GM12878 (cell line): ENCODE results near the gene CNPY2. TPM values are rescaled to one million over a fixed set of nuclear protein-coding genes. Genes with fewer than 3 reads are reported as not detected.

Experiments
- ATAC-seq: fragments of 200-7000 bp; cut with Tn5 transposase; 3 replicates; pipeline ENCODE4 v1.9.1; 2020; ENCODE audit warnings: mild to moderate bottlenecking, moderate library complexity
- BruUV-seq: library from RNA; stranded (reverse); fragments of 400-500 nt; replicated peaks from 2 replicates; lab custom pipeline; 2021; lab: Mats Ljungman, UMichigan
- CTCF ChIA-PET: fragments of 300-600 bp; sonication (Branson Sonifier 250); formaldehyde crosslinking; extraction: SDS; loops from one replicate; lab custom pipeline; 2021; ENCODE audit warnings: inconsistent platforms; lab: Yijun Ruan, JAX
- POLR2A ChIA-PET: fragments of 350-600 bp; formaldehyde crosslinking; extraction: SDS; loops from one replicate; lab custom pipeline; 2021; ENCODE audit warnings: inconsistent platforms; lab: Charles Lee
- RAD21 ChIA-PET: fragments of 300-600 bp; sonication (Branson Sonifier 250); formaldehyde crosslinking; loops from one replicate; lab custom pipeline; 2023; ENCODE audit warnings: antibody characterized with exemption; ENCODE audit not compliant: unreplicated experiment; lab: Charles Lee
- SMC1A ChIA-PET: fragments of 300-600 bp; sonication (Branson Sonifier 250); formaldehyde crosslinking; loops from one replicate; lab custom pipeline; 2023; ENCODE audit not compliant: unreplicated experiment, uncharacterized antibody; lab: Charles Lee
- DNase-seq: peaks from one replicate; pipeline ENCODE4 v3.0.0-alpha.2; 2011; ENCODE audit warnings: low read depth, low spot score
- FAIRE-seq: peaks from 3 replicates; lab custom pipeline; 2011; peaks lifted over from hg19 to GRCh38; lab: Jason Lieb, UNC
- H2AFZ ChIP-seq: 2 replicates; pipeline ENCODE4 v1.6.0; 2011; ENCODE audit warnings: low read depth, low read length, control low read depth; ENCODE audit not compliant: control insufficient read depth
- H3K27ac ChIP-seq: 2 replicates; pipeline ENCODE4 v1.5.1; 2011; ENCODE audit warnings: control low read depth; ENCODE audit not compliant: control insufficient read depth, insufficient read depth
- H3K27me3 ChIP-seq, 2 experiments: replicated peaks in 1 of 2; 2 replicates each; pipeline versions ENCODE4 v1.6.0 to v1.6.1; 2011; ENCODE audit warnings: low read length in 1 of 2; ENCODE audit not compliant: control insufficient read depth in 2 of 2, insufficient read depth in 2 of 2
- H3K36me3 ChIP-seq, 2 experiments: 2 replicates each; pipeline ENCODE4 v1.5.1; 2011; ENCODE audit warnings: low read length in 1 of 2; ENCODE audit not compliant: control insufficient read depth in 2 of 2, insufficient read depth in 2 of 2
- H3K4me1 ChIP-seq: 2 replicates; pipeline ENCODE4 v1.6.1; 2011; ENCODE audit warnings: mild to moderate bottlenecking, low read length, moderate library complexity, mixed read lengths; ENCODE audit not compliant: control insufficient read depth, insufficient read depth
- H3K4me2 ChIP-seq: 2 replicates; pipeline ENCODE4 v1.6.0; 2011; ENCODE audit warnings: control low read depth; ENCODE audit not compliant: control insufficient read depth, insufficient read depth
- H3K4me3 ChIP-seq: fragments of 200-600 bp; sonication (generic); 2 replicates; pipeline ENCODE4 v1.5.1; 2016
- H3K79me2 ChIP-seq: 2 replicates; pipeline ENCODE4 v1.6.0; 2011; ENCODE audit warnings: low read length; ENCODE audit not compliant: control insufficient read depth, insufficient read depth
- H3K9ac ChIP-seq: 2 replicates; pipeline ENCODE4 v1.8.0; 2011; ENCODE audit warnings: low read length, control low read depth, mixed read lengths; ENCODE audit not compliant: control insufficient read depth, insufficient read depth
- H3K9me3 ChIP-seq: replicated peaks from 3 replicates; pipeline ENCODE4 v1.5.1; 2011; ENCODE audit warnings: mild to moderate bottlenecking, low read length; ENCODE audit not compliant: control insufficient read depth, insufficient read depth
- H4K20me1 ChIP-seq: 2 replicates; pipeline ENCODE4 v1.6.0; 2011; ENCODE audit not compliant: control insufficient read depth, insufficient read depth
- BMI1 ChIP-seq: fragments of 450-650 bp; IDR thresholded peaks from 2 replicates; pipeline ENCODE4 v1.6.1; 2016; ENCODE audit warnings: mild to moderate bottlenecking, moderate library complexity, borderline replicate concordance
- STAT1 ChIP-seq: fragments of 450-650 bp; conservative IDR thresholded peaks from 2 replicates; pipeline ENCODE4 v1.6.1; 2014; ENCODE audit warnings: antibody characterized with exemption, mild to moderate bottlenecking
- ZNF24 ChIP-seq: fragments of 450-650 bp; IDR thresholded peaks from 2 replicates; pipeline ENCODE4 v1.6.1; 2017; ENCODE audit warnings: antibody characterized with exemption, mild to moderate bottlenecking
- WGBS: methylation state at CpG from one replicate; pipeline ENCODE4 v1.1.6; 2016; ENCODE audit warnings: low lambda C conversion rate; ENCODE audit not compliant: insufficient replicate concordance, insufficient coverage; ENCODE audit errors: missing lambda C conversion rate; 5-methylcytosine and 5-hydroxymethylcytosine counted together
- in situ Hi-C: fragments of 300-500 bp; cut with MboI; formaldehyde crosslinking; loops from 9 replicates; pipeline ENCODE4 v1.14.3; 2018; ENCODE audit warnings: mixed read lengths
- intact Hi-C: fragments of 100-400 bp; cut with micrococcal nuclease; formaldehyde crosslinking; loops from one replicate; pipeline ENCODE4 v1.14.2; 2022; ENCODE audit not compliant: unreplicated experiment
- polyA plus RNA-seq, 11 experiments: library from polyadenylated mRNA; depleted of rRNA in 4 of 11; unstranded in 6 of 11; stranded (reverse) in 5 of 11; fragments of >200 nt; fragmentation: Nextera tagmentation in 4 of 11; fragmentation: Illumina TruSeq in 1 of 11; extraction: Ambion mirVana in 4 of 11; extraction: Trizol in 1 of 11; gene quantifications; 1 replicate in 1 of 11; 2 replicates in 10 of 11; pipeline versions ENCODE4 v1.2.1 to v1.2.3, GENCODE V29; 2011 to 2016; ENCODE audit warnings: inconsistent platforms in 2 of 11, missing spikeins in 2 of 11, low read depth in 1 of 11
- total RNA-seq, 4 experiments: library from RNA; depleted of rRNA in 3 of 4; stranded (reverse); fragments of >200 nt in 3 of 4; fragmentation: Illumina TruSeq in 1 of 4; extraction: Trizol in 1 of 4; gene quantifications; 2 replicates each; pipeline versions ENCODE4 v1.2.1 to v1.2.3, GENCODE V29; 2013 to 2021
- TF ChIP-seq, protein P1 (sequence below): fragments of 450-650 bp; IDR thresholded peaks from 2 replicates; pipeline ENCODE4 v1.6.1; 2016; ENCODE audit warnings: mild to moderate bottlenecking

CNPY2 gene
- total and polyA plus RNA-seq, 10 of the 15 experiments (the other 5 are each of a cell fraction or from before 2014, with no cell fraction given): 25.0 to 276 (median 87.8) TPM

DNA sequence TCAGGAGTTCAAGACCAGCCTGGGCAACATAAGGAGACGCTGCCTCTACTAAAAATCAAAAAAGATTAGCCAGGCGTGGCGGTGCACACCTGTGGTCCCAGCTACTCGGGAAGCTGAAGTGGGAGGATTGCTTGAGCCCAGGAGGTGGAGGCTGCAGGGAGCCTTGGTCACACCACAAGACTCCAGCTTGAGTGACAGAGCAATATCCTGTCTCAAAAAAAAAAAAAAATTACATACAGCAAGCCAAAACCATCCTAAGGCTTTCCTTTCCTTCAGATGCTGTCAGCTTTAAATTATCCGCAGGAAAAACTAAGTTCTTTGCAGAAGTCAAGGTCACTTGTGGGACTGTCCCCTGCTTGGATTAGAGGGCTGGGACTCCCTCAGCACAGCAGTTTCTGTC, 17.0 kb downstream of the CNPY2 start:
- WGBS: 58% methylated on average over 5 of the region's 5 CpGs
- H3K4me1 ChIP-seq: peaks cover 32% of the 10 kb centered on the region
- H3K9me3 ChIP-seq: no peaks in the 10 kb centered on the region
- BruUV-seq: no TSS peak
- peak overlapping the region; percentile 81; the same call in 1 of the 2 replicates for H3K9ac ChIP-seq
- peaks cover 55% of the 10 kb centered on the region for H3K79me2 ChIP-seq
- TF ChIP-seq, protein P1, sequence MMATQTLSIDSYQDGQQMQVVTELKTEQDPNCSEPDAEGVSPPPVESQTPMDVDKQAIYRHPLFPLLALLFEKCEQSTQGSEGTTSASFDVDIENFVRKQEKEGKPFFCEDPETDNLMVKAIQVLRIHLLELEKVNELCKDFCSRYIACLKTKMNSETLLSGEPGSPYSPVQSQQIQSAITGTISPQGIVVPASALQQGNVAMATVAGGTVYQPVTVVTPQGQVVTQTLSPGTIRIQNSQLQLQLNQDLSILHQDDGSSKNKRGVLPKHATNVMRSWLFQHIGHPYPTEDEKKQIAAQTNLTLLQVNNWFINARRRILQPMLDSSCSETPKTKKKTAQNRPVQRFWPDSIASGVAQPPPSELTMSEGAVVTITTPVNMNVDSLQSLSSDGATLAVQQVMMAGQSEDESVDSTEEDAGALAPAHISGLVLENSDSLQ: peak; percentile 89
- TF ChIP-seq STAT1 (no peak), BMI1 (no peak), ZNF24 (no peak)
- TF ChIP-seq, all 136 proteins: peak for 1
- no peak for FAIRE-seq
- CTCF ChIA-PET: interaction anchor here (0.5 to 2.0 kb wide), 12 partner anchors 9 to 373 kb away, joined by 3 to 7 read pairs (median 3); partner anchors contain the start of genes ANKRD52, CNPY2, COQ10A and RNF41
- Histone ChIP-seq H3K4me2 (peak overlapping the region; percentile 70), H3K27me3 (no peaks in the 10 kb centered on the region), H3K36me3 (0 out of 4 replicates have a peak, but pooled peaks cover 0 to under 1% of the 10 kb centered on the region in 2 experiments), H3K27ac (peak overlapping the region; percentile 75), H2AFZ (peak overlapping the region; percentile 79; the same call in 1 of the 2 replicates), H3K4me3 (peak overlapping the region; percentile 93), H4K20me1 (no peaks in the 10 kb centered on the region)
- SMC1A ChIA-PET: interaction anchor here (1.0 to 2.8 kb wide), 8 partner anchors 10 to 165 kb away, joined by 3 to 14 read pairs (median 4); partner anchors contain the start of gene PAN2
- ATAC-seq: no peak
- RAD21 ChIA-PET: interaction anchor here (0.8 to 1.4 kb wide), 4 partner anchors 32 to 166 kb away, joined by 3 to 5 read pairs (median 4); partner anchors contain the start of gene COQ10A
- POLR2A ChIA-PET: interaction anchor here (1.0 to 2.2 kb wide), 9 partner anchors 9 to 152 kb away, joined by 3 to 8 read pairs (median 4); partner anchors contain the start of genes CNPY2, COQ10A, IL23A and PAN2
- intact Hi-C loops: no loop called here
- DNase-seq: no peak
- in situ Hi-C loops: no loop called here
